ENCODE results near the gene ATXN1. TPM values are rescaled to one million over a fixed set of nuclear protein-coding genes. Genes with fewer than 3 reads are reported as not detected.

Gene ATXN1
- total RNA-seq, 1 donor = 48.5 TPM

GRCh38 chr6:16602035-16602434, 159.2 kb downstream of the ATXN1 start:
- DNase-seq (ENCODE audit: insufficient read length, low spot score, missing footprints) = no peak
- no peaks in the 10 kb centered on the region for H3K79me2 ChIP-seq (ENCODE audit: insufficient read depth, low read length)
- H3K36me3 ChIP-seq (ENCODE audit: insufficient read depth, low read length) = peaks cover 3% of the 10 kb centered on the region
- TF ChIP-seq CTCF (IDR thresholded peaks at IDR 0.05; ENCODE audit: extremely low read depth, low read depth, low read length) = no peak
- no peak overlapping the region for H2AFZ ChIP-seq (ENCODE audit: low read length)
- H4K20me1 ChIP-seq (ENCODE audit: insufficient read depth, low read length) = no peaks in the 10 kb centered on the region
- no peak overlapping the region for H3K27ac ChIP-seq (ENCODE audit: low read depth, low read length)
- H3K27me3 ChIP-seq (ENCODE audit: insufficient read depth, low read length) = no peaks in the 10 kb centered on the region
- no peaks in the 10 kb centered on the region for H3K4me1 ChIP-seq (ENCODE audit: insufficient read depth, low read length)
- no peak overlapping the region for H3K4me2 ChIP-seq (ENCODE audit: insufficient read depth, low read length)
- no peaks in the 10 kb centered on the region for H3K9me3 ChIP-seq (ENCODE audit: low read depth, low read length)
- H3K4me3 ChIP-seq (ENCODE audit: insufficient read depth, low read length) = no peak overlapping the region

- no peak overlapping the region for H3K27ac ChIP-seq (ENCODE audit: low read depth, low read length)
- no peak for DNase-seq (ENCODE audit: insufficient read length, low spot score, missing footprints)
- no peak overlapping the region for H3K4me3 ChIP-seq (ENCODE audit: insufficient read depth, low read length)
- no peak overlapping the region for H2AFZ ChIP-seq (ENCODE audit: low read length)
- no peak overlapping the region for H3K4me2 ChIP-seq (ENCODE audit: insufficient read depth, low read length)
- no peaks in the 10 kb centered on the region for H4K20me1 ChIP-seq (ENCODE audit: insufficient read depth, low read length)
- no peak for TF ChIP-seq CTCF (IDR thresholded peaks at IDR 0.05; ENCODE audit: extremely low read depth, low read depth, low read length)
- no peaks in the 10 kb centered on the region for H3K79me2 ChIP-seq (ENCODE audit: insufficient read depth, low read length)
- no peaks in the 10 kb centered on the region for H3K9me3 ChIP-seq (ENCODE audit: low read depth, low read length)
- H3K27me3 ChIP-seq (ENCODE audit: insufficient read depth, low read length) = no peaks in the 10 kb centered on the region
- H3K4me1 ChIP-seq (ENCODE audit: insufficient read depth, low read length) = no peaks in the 10 kb centered on the region
- H3K36me3 ChIP-seq (ENCODE audit: insufficient read depth, low read length) = peaks cover 3% of the 10 kb centered on the region
Measured at GRCh38 chr6:16600701-16601100, 160.6 kb downstream of the ATXN1 start.

GRCh38 chr6:16600026-16600425, 161.2 kb downstream of the ATXN1 start:
- H2AFZ ChIP-seq (ENCODE audit: low read length) = no peak overlapping the region
- H4K20me1 ChIP-seq (ENCODE audit: insufficient read depth, low read length) = no peaks in the 10 kb centered on the region
- peaks cover 3% of the 10 kb centered on the region for H3K36me3 ChIP-seq (ENCODE audit: insufficient read depth, low read length)
- H3K4me2 ChIP-seq (ENCODE audit: insufficient read depth, low read length) = no peak overlapping the region
- no peaks in the 10 kb centered on the region for H3K9me3 ChIP-seq (ENCODE audit: low read depth, low read length)
- no peak for TF ChIP-seq CTCF (IDR thresholded peaks at IDR 0.05; ENCODE audit: extremely low read depth, low read depth, low read length)
- DNase-seq (ENCODE audit: insufficient read length, low spot score, missing footprints) = no peak
- H3K27me3 ChIP-seq (ENCODE audit: insufficient read depth, low read length) = no peaks in the 10 kb centered on the region
- no peak overlapping the region for H3K27ac ChIP-seq (ENCODE audit: low read depth, low read length)
- no peak overlapping the region for H3K4me3 ChIP-seq (ENCODE audit: insufficient read depth, low read length)
- no peaks in the 10 kb centered on the region for H3K4me1 ChIP-seq (ENCODE audit: insufficient read depth, low read length)
- H3K79me2 ChIP-seq (ENCODE audit: insufficient read depth, low read length) = no peaks in the 10 kb centered on the region

GRCh38 chr6:16596616-16597331, 164.5 kb downstream of the ATXN1 start:
- H4K20me1 ChIP-seq (ENCODE audit: insufficient read depth, low read length) = no peaks in the 10 kb centered on the region
- no peaks in the 10 kb centered on the region for H3K27me3 ChIP-seq (ENCODE audit: insufficient read depth, low read length)
- no peak overlapping the region for H3K27ac ChIP-seq (ENCODE audit: low read depth, low read length)
- no peaks in the 10 kb centered on the region for H3K9me3 ChIP-seq (ENCODE audit: low read depth, low read length)
- no peaks in the 10 kb centered on the region for H3K79me2 ChIP-seq (ENCODE audit: insufficient read depth, low read length)
- no peak overlapping the region for H3K4me2 ChIP-seq (ENCODE audit: insufficient read depth, low read length)
- H3K4me1 ChIP-seq (ENCODE audit: insufficient read depth, low read length) = no peaks in the 10 kb centered on the region
- DNase-seq (ENCODE audit: insufficient read length, low spot score, missing footprints) = no peak
- H3K4me3 ChIP-seq (ENCODE audit: insufficient read depth, low read length) = no peak overlapping the region
- no peak overlapping the region for H2AFZ ChIP-seq (ENCODE audit: low read length)
- H3K36me3 ChIP-seq (ENCODE audit: insufficient read depth, low read length) = no peaks in the 10 kb centered on the region
- no peak for TF ChIP-seq CTCF (IDR thresholded peaks at IDR 0.05; ENCODE audit: extremely low read depth, low read depth, low read length)
